OCI-LY7 (cell line): ENCODE data around the gene MAPK14. TPM values are rescaled to one million over a fixed set of nuclear protein-coding genes. Genes with fewer than 3 reads are reported as not detected.

Source experiments
- BruUV-seq: library from RNA; stranded (reverse); fragments of 400-500 nt; replicated peaks from 2 replicates; lab custom pipeline; 2021; lab: Mats Ljungman, UMichigan
- CTCF ChIA-PET: fragments of 300-600 bp; sonication (Branson Sonifier 250); formaldehyde crosslinking; loops from one replicate; lab custom pipeline; 2022; ENCODE audit warnings: antibody characterized with exemption; ENCODE audit not compliant: unreplicated experiment; lab: Charles Lee
- POLR2A ChIA-PET: fragments of 300-600 bp; sonication (Branson Sonifier 250); formaldehyde crosslinking; loops from one replicate; lab custom pipeline; 2022; ENCODE audit warnings: antibody characterized with exemption; lab: Charles Lee
- DNase-seq: peaks from one replicate; pipeline ENCODE4 v3.0.0-alpha.2; 2015; ENCODE audit warnings: low spot score
- H2AFZ ChIP-seq: fragments of 200-600 bp; sonication (generic), shearing (Covaris generic); 2 replicates; pipeline ENCODE4 v1.6.1; 2014; ENCODE audit warnings: mild to moderate bottlenecking, antibody characterized with exemption, low read length, moderate library complexity
- H3K27ac ChIP-seq: fragments of 200-600 bp; sonication (generic); 2 replicates; pipeline ENCODE4 v1.5.1; 2014; ENCODE audit warnings: mixed run types, low read depth, mild to moderate bottlenecking, moderate library complexity, low read length, inconsistent platforms; ENCODE audit not compliant: poor library complexity, severe bottlenecking
- H3K36me3 ChIP-seq: fragments of 200-600 bp; sonication (generic); 2 replicates; pipeline ENCODE4 v1.6.1; 2014; ENCODE audit warnings: mild to moderate bottlenecking, antibody characterized with exemption, low read length, moderate library complexity, mixed read lengths; ENCODE audit not compliant: insufficient read depth
- H3K4me1 ChIP-seq: fragments of 200-600 bp; sonication (generic); 2 replicates; pipeline ENCODE4 v1.5.1; 2014; ENCODE audit warnings: mild to moderate bottlenecking, low read length; ENCODE audit not compliant: insufficient read depth, poor library complexity, severe bottlenecking
- H3K4me2 ChIP-seq: fragments of 200-600 bp; sonication (generic); 2 replicates; pipeline ENCODE4 v1.6.1; 2014; ENCODE audit warnings: mild to moderate bottlenecking, low read length
- H3K4me3 ChIP-seq: fragments of 200-600 bp; sonication (generic); 2 replicates; pipeline ENCODE4 v1.5.1; 2014; ENCODE audit warnings: mild to moderate bottlenecking, low read depth, low read length; ENCODE audit not compliant: poor library complexity, severe bottlenecking
- H3K79me2 ChIP-seq: fragments of 200-600 bp; sonication (generic); 2 replicates; pipeline ENCODE4 v1.6.1; 2016; ENCODE audit warnings: low read depth, mild to moderate bottlenecking, low read length, moderate library complexity, mixed read lengths; ENCODE audit not compliant: insufficient read depth
- H3K9me2 ChIP-seq: fragments of 200-600 bp; sonication (generic); 2 replicates; pipeline ENCODE4 v1.6.1; 2016; ENCODE audit warnings: mild to moderate bottlenecking, low read length, mixed read lengths; ENCODE audit not compliant: insufficient read depth
- H3K9me3 ChIP-seq: fragments of 200-600 bp; sonication (generic); 2 replicates; pipeline ENCODE4 v1.6.1; 2014; ENCODE audit warnings: mild to moderate bottlenecking, mixed run types, low read length, mixed read lengths
- H4K20me1 ChIP-seq: fragments of 200-600 bp; sonication (generic); 2 replicates; pipeline ENCODE4 v1.6.1; 2014; ENCODE audit warnings: mild to moderate bottlenecking, antibody characterized with exemption, low read length, moderate library complexity, mixed read lengths; ENCODE audit not compliant: insufficient read depth
- EZH2phosphoT487 ChIP-seq: fragments of 200-600 bp; sonication (generic); IDR thresholded peaks from 2 replicates; pipeline ENCODE4 v1.6.1; 2018; ENCODE audit warnings: low read depth, borderline replicate concordance, mild to moderate bottlenecking, mixed run types, antibody characterized with exemption, low read length, moderate library complexity, mixed read lengths
- intact Hi-C: fragments of 100-400 bp; cut with micrococcal nuclease; formaldehyde crosslinking; loops from one replicate; pipeline ENCODE4 v1.10.0; 2022; ENCODE audit not compliant: unreplicated experiment
- total RNA-seq, 2 experiments: library from RNA; depleted of rRNA in 1 of 2; stranded (reverse); fragments of >200 nt in 1 of 2; shearing (Covaris generic) in 1 of 2; gene quantifications; 2 replicates each; pipeline ENCODE4 v1.2.3, GENCODE V29; 2014 to 2022
- TF ChIP-seq, protein P1 (sequence below): fragments of 200-600 bp; sonication (generic); conservative IDR thresholded peaks from 2 replicates; pipeline ENCODE4 v1.5.1; 2014; ENCODE audit warnings: mild to moderate bottlenecking, antibody characterized with exemption, low read length, moderate library complexity, mixed read lengths

The MAPK14 gene
- total RNA-seq, 2 experiments from 2014 or later: 38.7 to 43.1 TPM

DNA sequence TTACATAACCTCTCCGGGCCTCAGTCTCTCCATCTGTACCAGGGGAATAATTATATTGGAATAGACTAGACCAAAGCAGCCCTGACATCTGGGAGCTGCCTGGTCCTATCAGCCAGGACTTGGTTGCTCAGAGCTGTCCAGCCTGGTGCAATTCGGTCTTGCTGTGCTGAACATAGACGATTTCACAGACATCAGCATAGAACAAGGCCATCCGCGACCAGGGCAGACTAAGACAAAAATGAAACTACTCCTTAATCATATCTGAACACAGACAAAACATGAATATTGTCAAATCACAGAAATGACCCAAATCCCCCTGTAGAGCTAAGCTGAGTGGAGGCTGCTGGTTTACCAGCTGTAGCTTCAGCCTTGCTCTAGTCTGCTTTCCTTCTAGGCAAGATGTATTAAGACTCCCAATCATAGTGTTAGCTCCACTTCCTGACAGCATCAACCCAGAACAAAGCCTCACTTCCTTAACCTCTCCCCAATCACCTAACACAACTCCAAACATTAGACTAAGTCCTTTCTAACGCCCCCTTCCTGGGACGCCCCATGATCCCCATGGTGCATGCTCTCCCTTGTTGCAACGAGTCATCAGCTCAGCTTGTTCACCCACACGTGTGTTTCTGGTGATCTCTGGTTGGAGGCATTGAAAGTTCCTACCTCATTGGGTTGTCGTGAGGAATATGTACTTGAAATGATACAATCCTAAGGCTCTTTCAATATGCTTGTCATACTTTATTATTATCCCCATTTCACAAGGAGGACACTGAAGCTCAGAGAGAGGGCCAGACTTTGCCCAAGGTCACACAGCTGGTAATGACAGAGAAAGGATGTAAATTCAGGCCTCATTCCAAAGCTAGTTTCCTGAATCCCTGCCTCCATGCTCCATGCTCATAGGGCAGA is 99.2 kb downstream of the MAPK14 start:
- TF ChIP-seq, protein P1, sequence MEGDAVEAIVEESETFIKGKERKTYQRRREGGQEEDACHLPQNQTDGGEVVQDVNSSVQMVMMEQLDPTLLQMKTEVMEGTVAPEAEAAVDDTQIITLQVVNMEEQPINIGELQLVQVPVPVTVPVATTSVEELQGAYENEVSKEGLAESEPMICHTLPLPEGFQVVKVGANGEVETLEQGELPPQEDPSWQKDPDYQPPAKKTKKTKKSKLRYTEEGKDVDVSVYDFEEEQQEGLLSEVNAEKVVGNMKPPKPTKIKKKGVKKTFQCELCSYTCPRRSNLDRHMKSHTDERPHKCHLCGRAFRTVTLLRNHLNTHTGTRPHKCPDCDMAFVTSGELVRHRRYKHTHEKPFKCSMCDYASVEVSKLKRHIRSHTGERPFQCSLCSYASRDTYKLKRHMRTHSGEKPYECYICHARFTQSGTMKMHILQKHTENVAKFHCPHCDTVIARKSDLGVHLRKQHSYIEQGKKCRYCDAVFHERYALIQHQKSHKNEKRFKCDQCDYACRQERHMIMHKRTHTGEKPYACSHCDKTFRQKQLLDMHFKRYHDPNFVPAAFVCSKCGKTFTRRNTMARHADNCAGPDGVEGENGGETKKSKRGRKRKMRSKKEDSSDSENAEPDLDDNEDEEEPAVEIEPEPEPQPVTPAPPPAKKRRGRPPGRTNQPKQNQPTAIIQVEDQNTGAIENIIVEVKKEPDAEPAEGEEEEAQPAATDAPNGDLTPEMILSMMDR: no peak
- no peak for TF ChIP-seq EZH2phosphoT487
- intact Hi-C loops: no loop called here

DNA sequence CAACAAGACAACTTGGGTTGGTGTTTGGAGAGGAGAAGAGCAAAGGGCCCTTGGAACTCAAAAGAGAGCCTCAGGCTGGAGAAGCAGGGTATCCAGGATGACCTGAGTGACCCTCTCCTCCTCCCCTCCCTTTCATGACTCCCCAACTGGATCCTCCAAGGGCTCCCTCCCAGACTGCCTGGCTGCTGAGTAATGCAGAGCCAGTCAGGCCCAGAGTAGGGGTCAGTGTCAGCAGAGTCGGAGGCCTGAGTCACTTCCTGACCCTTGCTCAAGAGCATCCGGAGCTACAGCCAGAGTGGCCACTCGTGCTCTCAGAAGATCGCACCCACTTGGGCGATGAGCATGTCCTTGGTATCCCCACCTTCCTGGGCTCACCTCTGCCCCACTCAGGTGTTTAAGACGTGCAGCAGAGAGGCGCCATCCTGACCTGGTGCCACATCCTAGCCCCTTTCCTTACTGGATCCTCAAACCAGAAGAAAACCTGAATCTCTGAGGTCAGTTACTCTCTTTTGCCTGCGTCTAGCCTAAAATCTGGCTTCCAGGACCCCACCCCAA is 99.9 kb downstream of the MAPK14 start:
- Histone ChIP-seq H3K4me3 (no peak overlapping the region), H3K9me2 (no peaks in the 10 kb centered on the region), H3K9me3 (no peaks in the 10 kb centered on the region), H2AFZ (no peak overlapping the region), H3K4me2 (no peak overlapping the region), H3K4me1 (peaks cover 25% of the 10 kb centered on the region), H3K79me2 (no peaks in the 10 kb centered on the region), H3K36me3 (no peaks in the 10 kb centered on the region), H4K20me1 (no peaks in the 10 kb centered on the region), H3K27ac (no peak overlapping the region)
- DNase-seq: no peak
- ChIA-PET CTCF (no interaction called here), POLR2A (no interaction called here)
- BruUV-seq: no TSS peak
- no peak for TF ChIP-seq EZH2phosphoT487
- TF ChIP-seq, protein P1: no peak
- intact Hi-C loops: no loop called here

More for the DNA sequence above, 99.2 kb downstream of the MAPK14 start:
- no peak overlapping the region for H3K4me3 ChIP-seq
- H3K9me2 ChIP-seq: no peaks in the 10 kb centered on the region
- no peak overlapping the region for H3K4me2 ChIP-seq
- no peaks in the 10 kb centered on the region for H4K20me1 ChIP-seq
- H3K4me1 ChIP-seq: peaks cover 23% of the 10 kb centered on the region
- POLR2A ChIA-PET: interaction anchor here (0.8 kb wide), 1 partner anchor 14 kb away, joined by 4 read pairs; no protein-coding TSS in a partner anchor
- CTCF ChIA-PET: no interaction called here
- no peak for DNase-seq
- H2AFZ ChIP-seq: no peak overlapping the region
- H3K79me2 ChIP-seq: no peaks in the 10 kb centered on the region
- BruUV-seq: no TSS peak
- H3K9me3 ChIP-seq: no peaks in the 10 kb centered on the region
- H3K36me3 ChIP-seq: no peaks in the 10 kb centered on the region
- no peak overlapping the region for H3K27ac ChIP-seq
